SU-DHL-6 (cell line): ENCODE measurements around the gene FANCC.

ENCODE experiments used
- H2AFZ ChIP-seq: fragments of 200-600 bp; sonication (generic); 2 replicates; pipeline ENCODE4 v1.6.1; 2014; ENCODE audit warnings: low read depth, mild to moderate bottlenecking, moderate library complexity, mixed read lengths, antibody characterized with exemption, low read length; ENCODE audit not compliant: severe bottlenecking
- H3F3A ChIP-seq: fragments of 200-600 bp; shearing (Covaris generic); 2 replicates; pipeline ENCODE4 v1.6.0; 2016; ENCODE audit warnings: antibody characterized with exemption, mild to moderate bottlenecking; ENCODE audit not compliant: insufficient read depth
- H3K27ac ChIP-seq: fragments of 200-600 bp; sonication (generic); 2 replicates; pipeline ENCODE4 v1.5.1; 2016; ENCODE audit warnings: low read depth, mild to moderate bottlenecking, low read length, moderate library complexity, mixed read lengths
- H3K27me3 ChIP-seq: fragments of 200-600 bp; sonication (generic), shearing (Covaris generic); 2 replicates; pipeline ENCODE4 v1.6.0; 2014; ENCODE audit warnings: mild to moderate bottlenecking, low read length
- H3K36me3 ChIP-seq: fragments of 200-600 bp; sonication (generic); 2 replicates; pipeline ENCODE4 v1.6.1; 2014; ENCODE audit warnings: mild to moderate bottlenecking, low read length, mixed read lengths
- H3K4me2 ChIP-seq: fragments of 300-600, 200-600 bp; shearing (Covaris generic), sonication (generic); 2 replicates; pipeline ENCODE4 v1.6.0; 2014; ENCODE audit warnings: low read length, low read depth, mild to moderate bottlenecking; ENCODE audit not compliant: poor library complexity, severe bottlenecking
- H3K4me3 ChIP-seq: fragments of 200-600 bp; sonication (generic); 2 replicates; pipeline ENCODE4 v1.5.1; 2014; ENCODE audit warnings: antibody characterized with exemption, low read length, mild to moderate bottlenecking, mixed read lengths; ENCODE audit not compliant: insufficient read depth, poor library complexity, severe bottlenecking
- H3K79me2 ChIP-seq: fragments of 200-600 bp; sonication (generic); 2 replicates; pipeline ENCODE4 v1.6.1; 2014; ENCODE audit warnings: mild to moderate bottlenecking, low read length, moderate library complexity; ENCODE audit not compliant: insufficient read depth
- H3K9ac ChIP-seq: fragments of 200-600 bp; sonication (generic); 2 replicates; pipeline ENCODE4 v1.7.0; 2014; ENCODE audit warnings: mild to moderate bottlenecking, low read length
- H3K9me2 ChIP-seq: fragments of 200-600 bp; sonication (generic); replicated peaks from 2 replicates; pipeline ENCODE4 v1.6.1; 2014; ENCODE audit warnings: low read length; ENCODE audit not compliant: insufficient read depth
- H3K9me3 ChIP-seq: fragments of 200-600 bp; sonication (generic); 2 replicates; pipeline ENCODE4 v1.6.1; 2014; ENCODE audit warnings: low read length, mixed read lengths; ENCODE audit not compliant: insufficient read depth
- H4K20me1 ChIP-seq: fragments of 200-600 bp; sonication (generic); 2 replicates; pipeline ENCODE4 v1.6.1; 2014; ENCODE audit warnings: low read depth, mild to moderate bottlenecking, antibody characterized with exemption, low read length, moderate library complexity, mixed read lengths
- EZH2phosphoT487 ChIP-seq: fragments of 200-600 bp; sonication (generic), shearing (Covaris generic); conservative IDR thresholded peaks from 2 replicates; pipeline ENCODE4 v1.6.1; 2018; ENCODE audit warnings: mild to moderate bottlenecking, antibody characterized with exemption, low read length, moderate library complexity, mixed read lengths
- TF ChIP-seq, protein P1 (sequence below): fragments of 200-600 bp; sonication (generic); IDR thresholded peaks from one replicate; pipeline ENCODE4 v1.5.1; 2017; ENCODE audit warnings: antibody characterized with exemption, mild to moderate bottlenecking, low read length, moderate library complexity; ENCODE audit not compliant: insufficient read depth, poor library complexity, severe bottlenecking

Gene FANCC

DNA sequence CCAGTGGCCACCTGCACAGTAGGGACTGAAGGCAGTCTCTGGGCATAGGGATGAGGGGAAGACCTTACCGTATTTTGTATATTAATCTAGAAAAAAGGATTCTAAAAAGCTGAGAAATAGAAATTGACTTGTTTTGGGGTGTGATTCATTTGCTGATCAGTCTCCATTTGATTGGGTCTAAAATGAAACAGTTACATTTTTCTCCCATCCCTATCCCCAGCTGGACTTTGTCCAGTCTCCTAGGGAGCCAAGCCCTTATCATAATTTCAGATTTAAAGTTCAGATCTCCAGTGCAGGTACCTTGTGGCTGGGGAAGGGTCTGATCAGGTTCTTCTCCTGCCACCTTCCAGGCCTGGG, 240.8 kb downstream of the FANCC start:
- TF ChIP-seq, protein P1, sequence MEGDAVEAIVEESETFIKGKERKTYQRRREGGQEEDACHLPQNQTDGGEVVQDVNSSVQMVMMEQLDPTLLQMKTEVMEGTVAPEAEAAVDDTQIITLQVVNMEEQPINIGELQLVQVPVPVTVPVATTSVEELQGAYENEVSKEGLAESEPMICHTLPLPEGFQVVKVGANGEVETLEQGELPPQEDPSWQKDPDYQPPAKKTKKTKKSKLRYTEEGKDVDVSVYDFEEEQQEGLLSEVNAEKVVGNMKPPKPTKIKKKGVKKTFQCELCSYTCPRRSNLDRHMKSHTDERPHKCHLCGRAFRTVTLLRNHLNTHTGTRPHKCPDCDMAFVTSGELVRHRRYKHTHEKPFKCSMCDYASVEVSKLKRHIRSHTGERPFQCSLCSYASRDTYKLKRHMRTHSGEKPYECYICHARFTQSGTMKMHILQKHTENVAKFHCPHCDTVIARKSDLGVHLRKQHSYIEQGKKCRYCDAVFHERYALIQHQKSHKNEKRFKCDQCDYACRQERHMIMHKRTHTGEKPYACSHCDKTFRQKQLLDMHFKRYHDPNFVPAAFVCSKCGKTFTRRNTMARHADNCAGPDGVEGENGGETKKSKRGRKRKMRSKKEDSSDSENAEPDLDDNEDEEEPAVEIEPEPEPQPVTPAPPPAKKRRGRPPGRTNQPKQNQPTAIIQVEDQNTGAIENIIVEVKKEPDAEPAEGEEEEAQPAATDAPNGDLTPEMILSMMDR = no peak
- TF ChIP-seq EZH2phosphoT487 = no peak
- no peak overlapping the region for H3K4me3 ChIP-seq
- no peaks in the 10 kb centered on the region for H3K9me2 ChIP-seq
- no peaks in the 10 kb centered on the region for H3K27me3 ChIP-seq
- no peaks in the 10 kb centered on the region for H3K79me2 ChIP-seq
- H3K9ac ChIP-seq = no peak overlapping the region
- H2AFZ ChIP-seq = no peak overlapping the region
- H3F3A ChIP-seq = no peaks in the 10 kb centered on the region
- H3K36me3 ChIP-seq = no peaks in the 10 kb centered on the region
- H3K27ac ChIP-seq = no peak overlapping the region
- H4K20me1 ChIP-seq = no peaks in the 10 kb centered on the region
- H3K9me3 ChIP-seq = no peaks in the 10 kb centered on the region
- H3K4me2 ChIP-seq = no peak overlapping the region

DNA sequence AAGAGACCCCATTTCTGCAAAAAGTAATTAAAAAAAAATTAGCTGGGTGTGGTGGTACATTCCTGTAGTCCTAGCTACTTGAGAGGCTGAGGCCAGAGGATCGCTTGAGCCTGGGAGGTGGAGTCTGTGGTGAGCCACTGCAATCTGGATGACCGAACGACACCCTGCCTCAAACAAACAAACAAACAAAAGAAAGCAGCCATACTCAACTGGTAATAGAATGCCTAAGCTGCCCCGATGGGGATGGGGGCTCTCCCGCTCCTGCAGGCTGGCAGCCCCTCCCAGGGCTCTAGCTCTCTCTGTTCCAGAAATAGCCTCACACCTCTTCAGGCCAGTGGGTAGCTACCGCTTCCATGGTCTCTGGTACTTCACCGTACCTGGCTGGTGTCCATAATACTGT, 241.8 kb downstream of the FANCC start:
- no peak for TF ChIP-seq EZH2phosphoT487
- TF ChIP-seq, protein P1 = no peak
- Histone ChIP-seq H3K79me2 (no peaks in the 10 kb centered on the region), H4K20me1 (no peaks in the 10 kb centered on the region), H3F3A (no peaks in the 10 kb centered on the region), H2AFZ (no peak overlapping the region), H3K4me3 (no peak overlapping the region), H3K9ac (no peak overlapping the region), H3K36me3 (no peaks in the 10 kb centered on the region), H3K9me2 (no peaks in the 10 kb centered on the region), H3K9me3 (no peaks in the 10 kb centered on the region), H3K4me2 (no peak overlapping the region), H3K27ac (no peak overlapping the region), H3K27me3 (no peaks in the 10 kb centered on the region)

DNA sequence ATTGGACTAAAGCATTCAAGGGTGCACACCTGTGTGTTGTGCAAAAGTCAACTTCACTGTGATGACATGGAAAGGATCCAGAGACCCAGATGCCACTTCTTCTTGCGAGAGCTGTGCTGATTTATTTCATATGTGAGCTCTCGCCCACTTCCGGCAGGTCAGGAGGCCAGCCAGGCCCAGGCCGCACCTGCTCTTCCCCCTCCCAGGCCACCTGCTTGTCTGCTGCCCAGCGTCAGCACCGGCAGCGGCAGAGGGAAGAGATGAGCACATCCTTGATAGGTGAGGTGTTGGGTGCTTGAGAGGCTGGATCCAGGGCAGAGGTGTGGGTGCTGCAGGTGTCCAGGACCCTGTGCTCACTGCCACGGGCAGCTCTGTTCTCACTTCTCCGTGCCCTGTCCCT, 242.9 kb downstream of the FANCC start:
- Histone ChIP-seq H3K9me2 (no peaks in the 10 kb centered on the region), H3K36me3 (no peaks in the 10 kb centered on the region), H3K9me3 (no peaks in the 10 kb centered on the region), H3K9ac (no peak overlapping the region), H3F3A (no peaks in the 10 kb centered on the region), H3K27me3 (no peaks in the 10 kb centered on the region), H3K4me3 (no peak overlapping the region), H3K4me2 (no peak overlapping the region), H3K79me2 (no peaks in the 10 kb centered on the region), H2AFZ (no peak overlapping the region), H4K20me1 (no peaks in the 10 kb centered on the region), H3K27ac (no peak overlapping the region)
- TF ChIP-seq, protein P1 = no peak
- TF ChIP-seq EZH2phosphoT487 = no peak

DNA sequence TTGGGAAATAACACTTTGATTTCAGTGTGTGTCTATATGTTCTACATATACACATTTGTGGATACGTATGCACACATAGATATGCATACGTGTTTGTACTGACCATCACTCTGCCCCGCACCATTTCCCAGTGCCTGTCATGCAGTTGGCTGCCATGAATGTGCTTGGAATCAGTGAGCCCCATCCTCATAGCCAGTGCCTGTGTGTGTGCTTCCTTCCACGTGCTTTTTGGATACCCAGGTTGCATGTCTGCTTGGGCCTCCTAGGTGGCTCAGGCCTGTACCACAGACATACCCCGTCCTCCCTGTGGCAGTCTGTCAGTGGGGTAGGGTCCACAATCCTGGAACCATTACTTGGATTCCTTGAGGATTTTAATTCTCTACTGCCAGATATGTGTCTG, 243.6 kb downstream of the FANCC start:
- no peaks in the 10 kb centered on the region for H3K36me3 ChIP-seq
- no peak overlapping the region for H2AFZ ChIP-seq
- no peaks in the 10 kb centered on the region for H3K9me3 ChIP-seq
- no peak overlapping the region for H3K4me3 ChIP-seq
- no peaks in the 10 kb centered on the region for H3F3A ChIP-seq
- no peaks in the 10 kb centered on the region for H3K9me2 ChIP-seq
- H3K79me2 ChIP-seq = no peaks in the 10 kb centered on the region
- no peak overlapping the region for H3K4me2 ChIP-seq
- no peaks in the 10 kb centered on the region for H3K27me3 ChIP-seq
- H3K9ac ChIP-seq = no peak overlapping the region
- H4K20me1 ChIP-seq = no peaks in the 10 kb centered on the region
- no peak for TF ChIP-seq EZH2phosphoT487
- TF ChIP-seq, protein P1 = no peak
- no peak overlapping the region for H3K27ac ChIP-seq
